ENCODE data around the gene M1AP. TPM values are rescaled to one million over a fixed set of nuclear protein-coding genes. Genes with fewer than 3 reads are reported as not detected.

The M1AP gene
- total and polyA plus RNA-seq, 9 of the 15 experiments (the other 6 are each of a cell fraction or from before 2014, with no cell fraction given), result 0.06 to 0.33 (median 0.11) TPM; not detected in 4

DNA sequence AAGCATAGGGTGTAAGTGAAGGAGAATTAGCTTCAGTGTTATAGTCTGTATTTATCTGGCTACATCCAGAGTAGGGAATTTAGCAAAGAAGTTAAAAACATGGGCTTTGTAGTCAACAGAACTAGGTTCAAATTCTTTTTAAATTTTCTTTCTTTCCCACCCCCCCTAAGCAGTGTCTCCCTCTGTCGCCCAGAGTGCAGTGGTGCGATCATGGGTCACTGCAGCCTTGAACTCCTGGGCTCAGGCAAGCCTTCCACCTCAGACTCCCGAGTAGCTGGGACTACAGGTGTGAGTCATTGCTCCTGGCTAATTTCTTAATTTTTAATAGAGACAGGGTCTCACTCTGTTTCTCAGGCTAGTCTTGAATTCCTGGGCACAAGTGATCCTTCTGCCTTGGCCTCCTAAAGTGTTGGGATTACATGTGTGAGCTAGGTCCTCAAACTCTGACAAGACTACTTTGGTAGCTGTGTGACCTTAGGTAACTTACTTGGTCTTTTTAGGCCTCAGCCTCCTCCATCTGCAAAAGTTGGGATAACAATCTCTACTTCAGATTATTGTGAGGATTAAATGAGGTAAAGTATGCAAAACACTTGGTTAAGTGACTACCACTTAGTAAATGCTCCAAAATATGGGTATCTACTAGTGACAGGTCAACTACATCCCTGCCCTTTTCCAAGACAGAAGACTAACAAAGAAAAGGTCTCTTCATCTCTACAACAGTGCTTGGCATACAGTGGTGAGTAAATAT lies 75.8 kb downstream of the M1AP start (continued):
- TF ChIP-seq FOXJ3 (CRISPR knock-in tag; IDR thresholded peaks at IDR 0.05), result no peak
- TF ChIP-seq ZNF408 (CRISPR knock-in tag; IDR thresholded peaks at IDR 0.05; ENCODE audit: low read depth), result no peak
- no peak for TF ChIP-seq BACH1 (tag; IDR thresholded peaks at IDR 0.05)
- TF ChIP-seq, protein P1, sequence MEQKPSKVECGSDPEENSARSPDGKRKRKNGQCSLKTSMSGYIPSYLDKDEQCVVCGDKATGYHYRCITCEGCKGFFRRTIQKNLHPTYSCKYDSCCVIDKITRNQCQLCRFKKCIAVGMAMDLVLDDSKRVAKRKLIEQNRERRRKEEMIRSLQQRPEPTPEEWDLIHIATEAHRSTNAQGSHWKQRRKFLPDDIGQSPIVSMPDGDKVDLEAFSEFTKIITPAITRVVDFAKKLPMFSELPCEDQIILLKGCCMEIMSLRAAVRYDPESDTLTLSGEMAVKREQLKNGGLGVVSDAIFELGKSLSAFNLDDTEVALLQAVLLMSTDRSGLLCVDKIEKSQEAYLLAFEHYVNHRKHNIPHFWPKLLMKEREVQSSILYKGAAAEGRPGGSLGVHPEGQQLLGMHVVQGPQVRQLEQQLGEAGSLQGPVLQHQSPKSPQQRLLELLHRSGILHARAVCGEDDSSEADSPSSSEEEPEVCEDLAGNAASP (IDR thresholded peaks at IDR 0.05), result no peak
- TF ChIP-seq NFIC (IDR thresholded peaks at IDR 0.05), result no peak
- no peak for TF ChIP-seq GABPB2 (CRISPR knock-in tag; conservative IDR thresholded peaks at IDR 0.05)
- no peak for TF ChIP-seq HMGN3 (IDR thresholded peaks at IDR 0.05; ENCODE audit: borderline replicate concordance, extremely low read depth, insufficient read length, low read depth, low read length)
- no peak for TF ChIP-seq ZNF224 (CRISPR knock-in tag; IDR thresholded peaks at IDR 0.05)
- TF ChIP-seq ZNF146 (CRISPR knock-in tag; IDR thresholded peaks at IDR 0.05; ENCODE audit: unreplicated experiment), result no peak
- TF ChIP-seq SMARCC2 (IDR thresholded peaks at IDR 0.05; ENCODE audit: low read depth), result no peak
- no peak for TF ChIP-seq POLR2G (IDR thresholded peaks at IDR 0.05; ENCODE audit: low read depth, low read length)
- TF ChIP-seq SRF (CRISPR knock-in tag; IDR thresholded peaks at IDR 0.05), result no peak
- TF ChIP-seq ZBTB8A (IDR thresholded peaks at IDR 0.05; ENCODE audit: partially characterized antibody), result no peak
- TF ChIP-seq RBM34 (IDR thresholded peaks at IDR 0.05; ENCODE audit: borderline replicate concordance, insufficient read depth, low read length), result no peak
- TF ChIP-seq, protein P2, sequence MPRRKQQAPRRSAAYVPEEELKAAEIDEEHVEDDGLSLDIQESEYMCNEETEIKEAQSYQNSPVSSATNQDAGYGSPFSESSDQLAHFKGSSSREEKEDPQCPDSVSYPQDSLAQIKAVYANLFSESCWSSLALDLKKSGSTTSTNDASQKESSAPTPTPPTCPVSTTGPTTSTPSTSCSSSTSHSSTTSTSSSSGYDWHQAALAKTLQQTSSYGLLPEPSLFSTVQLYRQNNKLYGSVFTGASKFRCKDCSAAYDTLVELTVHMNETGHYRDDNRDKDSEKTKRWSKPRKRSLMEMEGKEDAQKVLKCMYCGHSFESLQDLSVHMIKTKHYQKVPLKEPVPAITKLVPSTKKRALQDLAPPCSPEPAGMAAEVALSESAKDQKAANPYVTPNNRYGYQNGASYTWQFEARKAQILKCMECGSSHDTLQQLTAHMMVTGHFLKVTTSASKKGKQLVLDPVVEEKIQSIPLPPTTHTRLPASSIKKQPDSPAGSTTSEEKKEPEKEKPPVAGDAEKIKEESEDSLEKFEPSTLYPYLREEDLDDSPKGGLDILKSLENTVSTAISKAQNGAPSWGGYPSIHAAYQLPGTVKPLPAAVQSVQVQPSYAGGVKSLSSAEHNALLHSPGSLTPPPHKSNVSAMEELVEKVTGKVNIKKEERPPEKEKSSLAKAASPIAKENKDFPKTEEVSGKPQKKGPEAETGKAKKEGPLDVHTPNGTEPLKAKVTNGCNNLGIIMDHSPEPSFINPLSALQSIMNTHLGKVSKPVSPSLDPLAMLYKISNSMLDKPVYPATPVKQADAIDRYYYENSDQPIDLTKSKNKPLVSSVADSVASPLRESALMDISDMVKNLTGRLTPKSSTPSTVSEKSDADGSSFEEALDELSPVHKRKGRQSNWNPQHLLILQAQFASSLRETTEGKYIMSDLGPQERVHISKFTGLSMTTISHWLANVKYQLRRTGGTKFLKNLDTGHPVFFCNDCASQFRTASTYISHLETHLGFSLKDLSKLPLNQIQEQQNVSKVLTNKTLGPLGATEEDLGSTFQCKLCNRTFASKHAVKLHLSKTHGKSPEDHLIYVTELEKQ (CRISPR knock-in tag; IDR thresholded peaks at IDR 0.05), result no peak
- no peak for TF ChIP-seq ARHGAP35 (IDR thresholded peaks at IDR 0.05; ENCODE audit: partially characterized antibody)
- TF ChIP-seq, protein P3, sequence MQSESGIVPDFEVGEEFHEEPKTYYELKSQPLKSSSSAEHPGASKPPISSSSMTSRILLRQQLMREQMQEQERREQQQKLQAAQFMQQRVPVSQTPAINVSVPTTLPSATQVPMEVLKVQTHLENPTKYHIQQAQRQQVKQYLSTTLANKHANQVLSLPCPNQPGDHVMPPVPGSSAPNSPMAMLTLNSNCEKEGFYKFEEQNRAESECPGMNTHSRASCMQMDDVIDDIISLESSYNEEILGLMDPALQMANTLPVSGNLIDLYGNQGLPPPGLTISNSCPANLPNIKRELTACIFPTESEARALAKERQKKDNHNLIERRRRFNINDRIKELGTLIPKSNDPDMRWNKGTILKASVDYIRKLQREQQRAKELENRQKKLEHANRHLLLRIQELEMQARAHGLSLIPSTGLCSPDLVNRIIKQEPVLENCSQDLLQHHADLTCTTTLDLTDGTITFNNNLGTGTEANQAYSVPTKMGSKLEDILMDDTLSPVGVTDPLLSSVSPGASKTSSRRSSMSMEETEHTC (IDR thresholded peaks at IDR 0.05), result no peak
- TF ChIP-seq, protein P4, sequence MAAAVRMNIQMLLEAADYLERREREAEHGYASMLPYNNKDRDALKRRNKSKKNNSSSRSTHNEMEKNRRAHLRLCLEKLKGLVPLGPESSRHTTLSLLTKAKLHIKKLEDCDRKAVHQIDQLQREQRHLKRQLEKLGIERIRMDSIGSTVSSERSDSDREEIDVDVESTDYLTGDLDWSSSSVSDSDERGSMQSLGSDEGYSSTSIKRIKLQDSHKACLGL (CRISPR knock-in tag; IDR thresholded peaks at IDR 0.05; ENCODE audit: borderline replicate concordance, poor library complexity, severe bottlenecking), result no peak
- TF ChIP-seq NELFE (IDR thresholded peaks at IDR 0.05; ENCODE audit: insufficient read depth, insufficient read length), result no peak
- TF ChIP-seq SNIP1 (IDR thresholded peaks at IDR 0.05; ENCODE audit: low read depth), result no peak
